ENCODE results near the gene FLAD1. TPM values are rescaled to one million over a fixed set of nuclear protein-coding genes. Genes with fewer than 3 reads are reported as not detected.

The FLAD1 gene
- total RNA-seq, 1 donor = 20.6 TPM

- peaks cover 45% of the 10 kb centered on the region for H3K79me2 ChIP-seq (ENCODE audit: insufficient read depth, low read length)
- no peaks in the 10 kb centered on the region for H3K9me3 ChIP-seq (ENCODE audit: low read depth, low read length)
- peaks cover 26% of the 10 kb centered on the region for H4K20me1 ChIP-seq (ENCODE audit: insufficient read depth, low read length)
- no peak overlapping the region for H3K4me3 ChIP-seq (ENCODE audit: insufficient read depth, low read length)
- no peaks in the 10 kb centered on the region for H3K27me3 ChIP-seq (ENCODE audit: insufficient read depth, low read length)
- no peak overlapping the region for H3K27ac ChIP-seq (ENCODE audit: low read depth, low read length)
- no peak overlapping the region for H2AFZ ChIP-seq (ENCODE audit: low read length)
- DNase-seq (ENCODE audit: insufficient read length, low spot score, missing footprints) = peak; percentile 49
- no peak for TF ChIP-seq CTCF (IDR thresholded peaks at IDR 0.05; ENCODE audit: extremely low read depth, low read depth, low read length)
- H3K4me2 ChIP-seq (ENCODE audit: insufficient read depth, low read length) = no peak overlapping the region
- peaks cover 15% of the 10 kb centered on the region for H3K36me3 ChIP-seq (ENCODE audit: insufficient read depth, low read length)
- peaks cover 5% of the 10 kb centered on the region for H3K4me1 ChIP-seq (ENCODE audit: insufficient read depth, low read length)
Observed at GRCh38 chr1:155012776-155013602, 29.8 kb downstream of the FLAD1 start.

GRCh38 chr1:155013632-155014031, 30.5 kb downstream of the FLAD1 start:
- H3K4me3 ChIP-seq (ENCODE audit: insufficient read depth, low read length) = no peak overlapping the region
- H3K36me3 ChIP-seq (ENCODE audit: insufficient read depth, low read length) = peaks cover 15% of the 10 kb centered on the region
- peaks cover 23% of the 10 kb centered on the region for H4K20me1 ChIP-seq (ENCODE audit: insufficient read depth, low read length)
- no peak for DNase-seq (ENCODE audit: insufficient read length, low spot score, missing footprints)
- TF ChIP-seq CTCF (IDR thresholded peaks at IDR 0.05; ENCODE audit: extremely low read depth, low read depth, low read length) = no peak
- H3K27ac ChIP-seq (ENCODE audit: low read depth, low read length) = no peak overlapping the region
- H3K4me2 ChIP-seq (ENCODE audit: insufficient read depth, low read length) = no peak overlapping the region
- no peaks in the 10 kb centered on the region for H3K9me3 ChIP-seq (ENCODE audit: low read depth, low read length)
- no peak overlapping the region for H2AFZ ChIP-seq (ENCODE audit: low read length)
- H3K79me2 ChIP-seq (ENCODE audit: insufficient read depth, low read length) = peaks cover 39% of the 10 kb centered on the region
- no peaks in the 10 kb centered on the region for H3K27me3 ChIP-seq (ENCODE audit: insufficient read depth, low read length)
- H3K4me1 ChIP-seq (ENCODE audit: insufficient read depth, low read length) = peaks cover 9% of the 10 kb centered on the region

GRCh38 chr1:155014709-155015508, 31.8 kb downstream of the FLAD1 start:
- H3K4me3 ChIP-seq (ENCODE audit: insufficient read depth, low read length) = no peak overlapping the region
- H3K27me3 ChIP-seq (ENCODE audit: insufficient read depth, low read length) = no peaks in the 10 kb centered on the region
- no peak overlapping the region for H3K4me2 ChIP-seq (ENCODE audit: insufficient read depth, low read length)
- DNase-seq (ENCODE audit: insufficient read length, low spot score, missing footprints) = peak; percentile 43
- H3K4me1 ChIP-seq (ENCODE audit: insufficient read depth, low read length) = peaks cover 15% of the 10 kb centered on the region
- H3K79me2 ChIP-seq (ENCODE audit: insufficient read depth, low read length) = peaks cover 26% of the 10 kb centered on the region
- no peak overlapping the region for H3K27ac ChIP-seq (ENCODE audit: low read depth, low read length)
- peaks cover 15% of the 10 kb centered on the region for H3K36me3 ChIP-seq (ENCODE audit: insufficient read depth, low read length)
- H4K20me1 ChIP-seq (ENCODE audit: insufficient read depth, low read length) = peaks cover 26% of the 10 kb centered on the region
- no peak for TF ChIP-seq CTCF (IDR thresholded peaks at IDR 0.05; ENCODE audit: extremely low read depth, low read depth, low read length)
- H3K9me3 ChIP-seq (ENCODE audit: low read depth, low read length) = no peaks in the 10 kb centered on the region
- no peak overlapping the region for H2AFZ ChIP-seq (ENCODE audit: low read length)
